MM.1S (cell line): Measurements from ENCODE around the gene SVOP.

Experiments
- CTCF ChIP-seq: fragments of 300-600 bp; sonication (generic); IDR thresholded peaks from 2 replicates; pipeline ENCODE4 v1.5.1; 2016; ENCODE audit warnings: antibody characterized with exemption, low read length, mixed read lengths
- EZH2 ChIP-seq: fragments of 300-600 bp; sonication (generic); optimal IDR thresholded peaks from 2 replicates; pipeline ENCODE3; 2017; ENCODE audit warnings: low read depth, mild to moderate bottlenecking, antibody characterized with exemption, low read length, mixed read lengths

GRCh38 chr12:108947097-108947496 is 73.8 kb downstream of the SVOP start:
- TF ChIP-seq CTCF (no peak), EZH2 (no peak)
